Frontal cortex (tissue), 4 donors: Measurements from ENCODE around the gene CES3. TPM values are rescaled to one million over a fixed set of nuclear protein-coding genes. Genes with fewer than 3 reads are reported as not detected.

Experiments
- DNase-seq, 2 donors: peaks; one replicate each; pipeline ENCODE4 v3.0.0; 2012; ENCODE audit warnings: low spot score in 2 of 2
- FAIRE-seq: peaks from 2 replicates; lab custom pipeline; 2012; peaks lifted over from hg19 to GRCh38; lab: Jason Lieb, UNC
- small RNA-seq: library from RNA; depleted of rRNA; stranded (forward); fragments of <200 nt; gene quantifications from one replicate; pipeline ENCODE3, GENCODE V24; 2014
- total RNA-seq: library from RNA; depleted of rRNA; stranded (reverse); fragments of >200 nt; gene quantifications from one replicate; pipeline ENCODE4 v1.2.3, GENCODE V29; 2014
- donor health status: control.
- donor health status: control.
- donor health status: control.

Gene CES3
- total RNA-seq, 1 donor from 2014 or later: under 0.01 TPM

GRCh38 chr16:67022531-67023214, 61.6 kb downstream of the CES3 start:
- no peak for FAIRE-seq
- no peak for DNase-seq

- no peak for DNase-seq
Observed at GRCh38 chr16:67023689-67024088, 62.6 kb downstream of the CES3 start.

More at GRCh38 chr16:67023689-67024088, 62.6 kb downstream of the CES3 start:
- no peak for FAIRE-seq

Small RNA genes lying within 50 kb of the gene (small RNA-seq; reads per million reads assigned to genes)
- gene RN7SL543P: not detected

Other genes starting within 250 kb of the CES3 start
- gene DYNC1LI2, start 209.7 kb upstream of the CES3 start, total RNA-seq: 183 TPM
- gene TERB1, start 159.7 kb upstream of the CES3 start, total RNA-seq: 0.41 TPM
- 110 TPM for gene NAE1, start 130.3 kb upstream of the CES3 start, total RNA-seq
- not detected for gene CA7, start 116.9 kb upstream of the CES3 start, total RNA-seq
- 8.6 TPM for gene PDP2, start 80.8 kb upstream of the CES3 start, total RNA-seq
- gene CDH16, start 42.4 kb upstream of the CES3 start, total RNA-seq: not detected
- 2.4 TPM for gene RRAD, start 35.7 kb upstream of the CES3 start, total RNA-seq
- gene CIAO2B, start 26.9 kb upstream of the CES3 start, total RNA-seq: 105 TPM
- gene CES2, start 25.8 kb upstream of the CES3 start, total RNA-seq: 22.8 TPM
- 9.0 TPM for gene CES4A, start 27.3 kb downstream of the CES3 start, total RNA-seq
- gene CBFB, start 67.9 kb downstream of the CES3 start, total RNA-seq: 55.0 TPM
- gene PHAF1, start 148.7 kb downstream of the CES3 start, total RNA-seq: 17.1 TPM
- 1.2 TPM for gene B3GNT9, start 189.7 kb downstream of the CES3 start, total RNA-seq
- gene TRADD, start 198.6 kb downstream of the CES3 start, total RNA-seq: 0.82 TPM
- 0.82 TPM for gene FBXL8, start 198.7 kb downstream of the CES3 start, total RNA-seq
- 3.7 TPM for gene HSF4, start 203.5 kb downstream of the CES3 start, total RNA-seq
- gene NOL3, start 209.3 kb downstream of the CES3 start, total RNA-seq: 3.7 TPM
- gene MATCAP1, start 222.7 kb downstream of the CES3 start, total RNA-seq: 52.2 TPM
- 1.2 TPM for gene EXOC3L1, start 228.9 kb downstream of the CES3 start, total RNA-seq
- 19.6 TPM for gene E2F4, start 230.9 kb downstream of the CES3 start, total RNA-seq
- gene ELMO3, start 237.9 kb downstream of the CES3 start, total RNA-seq: 0.41 TPM